IMR-90 (cell line): Measurements from ENCODE around the gene PSMD6. TPM values are rescaled to one million over a fixed set of nuclear protein-coding genes. Genes with fewer than 3 reads are reported as not detected.

Source experiments
- ATAC-seq: fragments of 200-7000 bp; cut with Tn5 transposase; 2 replicates; pipeline ENCODE4 v1.9.1; 2020; ENCODE audit warnings: low read depth, mild to moderate bottlenecking, moderate library complexity
- BruUV-seq: library from RNA; stranded (reverse); fragments of 400-500 nt; replicated peaks from 2 replicates; lab custom pipeline; 2021; lab: Mats Ljungman, UMichigan
- CTCF ChIA-PET: fragments of 300-600 bp; formaldehyde crosslinking; extraction: SDS; loops from one replicate; lab custom pipeline; 2021; ENCODE audit warnings: antibody characterized with exemption; lab: Yijun Ruan, JAX
- POLR2A ChIA-PET: fragments of 300-600 bp; sonication (Branson Sonifier 250); formaldehyde crosslinking; loops from one replicate; lab custom pipeline; 2022; ENCODE audit warnings: antibody characterized with exemption; ENCODE audit not compliant: unreplicated experiment; lab: Charles Lee
- DNase-seq: peaks from one replicate; pipeline ENCODE4 v3.0.0; 2013
- H2AFZ ChIP-seq: replicated peaks from 2 replicates; pipeline ENCODE3; 2013; ENCODE audit warnings: low read length, mild to moderate bottlenecking; ENCODE audit not compliant: poor library complexity
- H2AK5ac ChIP-seq: 2 replicates; pipeline ENCODE4 v1.6.1; 2013; ENCODE audit warnings: low read depth, low read length, inconsistent platforms
- H2AK9ac ChIP-seq: replicated peaks from 2 replicates; pipeline ENCODE3; 2013; ENCODE audit warnings: mild to moderate bottlenecking, low read depth, low read length, moderate library complexity; ENCODE audit not compliant: poor library complexity
- H2BK120ac ChIP-seq: 2 replicates; pipeline ENCODE4 v1.6.1; 2013; ENCODE audit warnings: low read depth, low read length, inconsistent platforms
- H2BK15ac ChIP-seq: 3 replicates; pipeline ENCODE4 v1.6.1; 2013; ENCODE audit warnings: low read depth, low read length, inconsistent platforms
- H2BK20ac ChIP-seq: 2 replicates; pipeline ENCODE4 v1.6.1; 2013; ENCODE audit warnings: low read depth, mild to moderate bottlenecking, inconsistent platforms, low read length, moderate library complexity
- H2BK5ac ChIP-seq: 2 replicates; pipeline ENCODE4 v1.6.1; 2013; ENCODE audit warnings: mild to moderate bottlenecking, low read depth, low read length, inconsistent platforms; ENCODE audit not compliant: poor library complexity, severe bottlenecking
- H3K14ac ChIP-seq: replicated peaks from 2 replicates; pipeline ENCODE4 v1.6.1; 2013; ENCODE audit warnings: low read depth, low read length, inconsistent platforms
- H3K18ac ChIP-seq: 2 replicates; pipeline ENCODE4 v1.6.1; 2013; ENCODE audit warnings: low read depth, low read length, control low read depth
- H3K23ac ChIP-seq: 2 replicates; pipeline ENCODE4 v1.6.1; 2013; ENCODE audit warnings: low read depth, low read length, inconsistent platforms
- H3K27ac ChIP-seq: 2 replicates; pipeline ENCODE4 v1.5.1; 2013; ENCODE audit warnings: mild to moderate bottlenecking, control low read depth, low read length; ENCODE audit not compliant: insufficient read depth
- H3K27me3 ChIP-seq: 2 replicates; pipeline ENCODE4 v1.6.1; 2013; ENCODE audit warnings: low read length; ENCODE audit not compliant: control insufficient read depth, insufficient read depth
- H3K36me3 ChIP-seq: 2 replicates; pipeline ENCODE4 v1.6.1; 2013; ENCODE audit warnings: low read length, mixed read lengths; ENCODE audit not compliant: control insufficient read depth, insufficient read depth
- H3K4ac ChIP-seq: 2 replicates; pipeline ENCODE4 v1.6.1; 2013; ENCODE audit warnings: low read depth, low read length, inconsistent platforms
- H3K4me1 ChIP-seq: 2 replicates; pipeline ENCODE4 v1.6.1; 2013; ENCODE audit warnings: low read length, mixed read lengths; ENCODE audit not compliant: control insufficient read depth, insufficient read depth
- H3K4me2 ChIP-seq: 2 replicates; pipeline ENCODE4 v1.6.1; 2013; ENCODE audit warnings: low read depth, mild to moderate bottlenecking, control low read depth, low read length, moderate library complexity
- H3K4me3 ChIP-seq: 2 replicates; pipeline ENCODE4 v1.5.1; 2013; ENCODE audit warnings: low read depth, mild to moderate bottlenecking, control low read depth, low read length, moderate library complexity; ENCODE audit not compliant: insufficient read depth
- H3K56ac ChIP-seq: 2 replicates; pipeline ENCODE4 v1.6.1; 2013; ENCODE audit warnings: low read length, inconsistent platforms; ENCODE audit not compliant: insufficient read depth; ENCODE audit errors: extremely low read depth
- H3K79me1 ChIP-seq, 2 experiments: 2 replicates each; pipeline ENCODE4 v1.6.1; 2013; ENCODE audit warnings: low read length in 2 of 2, inconsistent platforms in 1 of 2, low read depth in 1 of 2
- H3K9ac ChIP-seq: 2 replicates; pipeline ENCODE4 v1.6.1; 2013; ENCODE audit warnings: low read depth, low read length, control low read depth
- H3K9me1 ChIP-seq: 2 replicates; pipeline ENCODE4 v1.6.1; 2013; ENCODE audit warnings: low read length, inconsistent platforms; ENCODE audit not compliant: insufficient read depth
- H3K9me3 ChIP-seq: 2 replicates; pipeline ENCODE4 v1.6.1; 2013; ENCODE audit warnings: low read length; ENCODE audit not compliant: control insufficient read depth, insufficient read depth
- H4K20me1 ChIP-seq: 2 replicates; pipeline ENCODE4 v1.6.1; 2013; ENCODE audit warnings: low read length, inconsistent platforms; ENCODE audit not compliant: insufficient read depth
- H4K5ac ChIP-seq: 2 replicates; pipeline ENCODE4 v1.6.1; 2013; ENCODE audit warnings: mild to moderate bottlenecking, low read depth, low read length, control low read depth
- H4K8ac ChIP-seq, 2 experiments: 2 replicates each; pipeline ENCODE4 v1.6.1; 2013; ENCODE audit warnings: low read depth in 2 of 2, low read length in 2 of 2, control low read depth in 1 of 2, inconsistent platforms in 1 of 2
- H4K91ac ChIP-seq: 2 replicates; pipeline ENCODE4 v1.6.1; 2013; ENCODE audit warnings: low read depth, low read length, inconsistent platforms; ENCODE audit not compliant: insufficient read depth
- BHLHE40 ChIP-seq: fragments of 150-350 bp; IDR thresholded peaks from 2 replicates; pipeline ENCODE4 v1.6.1; 2016; ENCODE audit warnings: mild to moderate bottlenecking, low read depth, low read length
- CEBPB ChIP-seq: IDR thresholded peaks from 2 replicates; pipeline ENCODE4 v1.6.1; 2012; ENCODE audit warnings: low read depth, low read length, improper control_type of control experiment
- CHD1 ChIP-seq: IDR thresholded peaks from 2 replicates; pipeline ENCODE4 v1.6.1; 2012; ENCODE audit warnings: low read depth, low read length, improper control_type of control experiment
- CTCF ChIP-seq: conservative IDR thresholded peaks from 2 replicates; pipeline ENCODE4 v1.5.1; 2012; ENCODE audit warnings: mild to moderate bottlenecking, low read depth, low read length, improper control_type of control experiment
- ELK1 ChIP-seq: fragments of 150-350 bp; IDR thresholded peaks from 2 replicates; pipeline ENCODE4 v1.6.1; 2016; ENCODE audit warnings: low read depth, mild to moderate bottlenecking, low read length, moderate library complexity, borderline replicate concordance
- FOS ChIP-seq: fragments of 150-350 bp; IDR thresholded peaks from 2 replicates; pipeline ENCODE4 v1.6.1; 2016; ENCODE audit warnings: low read depth, low read length
- MAFK ChIP-seq: IDR thresholded peaks from 2 replicates; pipeline ENCODE4 v1.6.1; 2012; ENCODE audit warnings: low read depth, low read length, improper control_type of control experiment
- MAZ ChIP-seq: IDR thresholded peaks from 2 replicates; pipeline ENCODE4 v1.6.1; 2012; ENCODE audit warnings: low read depth, mild to moderate bottlenecking, low read length, improper control_type of control experiment, moderate library complexity, borderline replicate concordance
- MXI1 ChIP-seq: IDR thresholded peaks from 2 replicates; pipeline ENCODE4 v1.6.1; 2012; ENCODE audit warnings: low read depth, mild to moderate bottlenecking, low read length, moderate library complexity, borderline replicate concordance
- NFE2L2 ChIP-seq: fragments of 150-350 bp; IDR thresholded peaks from 2 replicates; pipeline ENCODE4 v1.6.1; 2016; ENCODE audit warnings: low read depth, mild to moderate bottlenecking, low read length
- POLR2A ChIP-seq: IDR thresholded peaks from 2 replicates; pipeline ENCODE4 v1.6.1; 2012; ENCODE audit warnings: mild to moderate bottlenecking, low read depth, low read length
- RAD21 ChIP-seq: IDR thresholded peaks from 2 replicates; pipeline ENCODE4 v1.6.1; 2012; ENCODE audit warnings: low read length, improper control_type of control experiment
- RCOR1 ChIP-seq: IDR thresholded peaks from 2 replicates; pipeline ENCODE4 v1.6.1; 2012; ENCODE audit warnings: mild to moderate bottlenecking, low read length, improper control_type of control experiment; ENCODE audit not compliant: insufficient replicate concordance
- RFX5 ChIP-seq: IDR thresholded peaks from 2 replicates; pipeline ENCODE4 v1.8.0; 2012; ENCODE audit warnings: low read depth, mild to moderate bottlenecking, low read length, moderate library complexity
- SMC3 ChIP-seq: fragments of 150-350 bp; IDR thresholded peaks from 2 replicates; pipeline ENCODE4 v1.6.1; 2016; ENCODE audit warnings: low read depth, mild to moderate bottlenecking, antibody characterized with exemption, low read length, moderate library complexity
- USF2 ChIP-seq: fragments of 150-350 bp; IDR thresholded peaks from 2 replicates; pipeline ENCODE4 v1.6.1; 2017; ENCODE audit warnings: mild to moderate bottlenecking, antibody characterized with exemption, low read length, low read depth
- WGBS, 2 experiments: methylation state at CpG; one replicate each; pipeline versions ENCODE4 v1.1.5 to v1.1.7; 2013; ENCODE audit warnings: missing lambda C conversion rate in 2 of 2; ENCODE audit not compliant: insufficient read length in 1 of 2; ENCODE audit errors: extremely low coverage in 2 of 2; 5-methylcytosine and 5-hydroxymethylcytosine counted together
- dilution Hi-C: fragments of 300-500 bp; cut with HindIII; formaldehyde crosslinking; loops from one replicate; pipeline ENCODE4 v1.14.3; 2018; ENCODE audit warnings: low sequenced_read_pairs; ENCODE audit not compliant: unreplicated experiment
- in situ Hi-C: fragments of 300-500 bp; cut with MboI; formaldehyde crosslinking; loops from 3 replicates; pipeline ENCODE4 v1.14.3; 2019; ENCODE audit warnings: low sequenced_read_pairs, inconsistent platforms, mixed read lengths
- intact Hi-C: fragments of 100-400 bp; cut with micrococcal nuclease; formaldehyde crosslinking; loops from 2 replicates; pipeline ENCODE4 v1.10.0; 2022
- polyA plus RNA-seq, 3 experiments: library from polyadenylated mRNA; depleted of rRNA; stranded (reverse); fragments of >200 nt; gene quantifications; 2 replicates each; pipeline ENCODE4 v1.2.3, GENCODE V29; 2012; ENCODE audit warnings: low replicate concordance in 1 of 3
- total RNA-seq: library from RNA; depleted of rRNA; stranded (reverse); fragments of >200 nt; gene quantifications from 2 replicates; pipeline ENCODE4 v1.2.3, GENCODE V29; 2012

The PSMD6 gene
- total and polyA plus RNA-seq, 2 of the 4 experiments (the other 2 are of a cell fraction) = 86.6 to 91.8 TPM

- Histone ChIP-seq H2BK20ac (no peak overlapping the region), H3K27ac (no peak overlapping the region), H2BK15ac (no peak overlapping the region), H4K5ac (no peak overlapping the region), H3K4me2 (no peak overlapping the region), H3K9me3 (0 out of 2 replicates have a peak, but pooled peaks cover 3% of the 10 kb centered on the region), H4K91ac (no peak overlapping the region), H3K14ac (no peak overlapping the region), H3K56ac (no peak overlapping the region), H2BK5ac (no peak overlapping the region), H3K36me3 (no peaks in the 10 kb centered on the region), H4K8ac (no peak overlapping the region), H3K79me1 (no peaks in the 10 kb centered on the region), H3K4me3 (no peak overlapping the region), H3K4ac (no peak overlapping the region), H3K4me1 (peaks cover under 1% of the 10 kb centered on the region; the same call in 1 of the 2 replicates), H2AK5ac (no peak overlapping the region), H3K27me3 (no peaks in the 10 kb centered on the region), H4K20me1 (no peaks in the 10 kb centered on the region), H2AFZ (no peak overlapping the region), H2AK9ac (no peak overlapping the region), H2BK120ac (no peak overlapping the region), H3K9me1 (peaks cover 4% of the 10 kb centered on the region; the same call in 1 of the 2 replicates), H3K9ac (no peak overlapping the region), H3K18ac (no peak overlapping the region), H3K23ac (no peak overlapping the region)
- intact Hi-C loops = no loop called here
- TF ChIP-seq BHLHE40 (no peak), SMC3 (no peak), CEBPB (no peak), MAZ (no peak), ELK1 (no peak), CTCF (no peak), FOS (no peak), POLR2A (no peak), NFE2L2 (no peak), RAD21 (no peak), RCOR1 (no peak), USF2 (no peak), RFX5 (no peak), MXI1 (no peak), MAFK (no peak), CHD1 (no peak)
- POLR2A ChIA-PET = no interaction called here
- ATAC-seq = no peak
- no TSS peak for BruUV-seq
- CTCF ChIA-PET = interaction anchor here (0.6 kb wide), 1 partner anchor 334 kb away, joined by 3 read pairs; no protein-coding TSS in a partner anchor
- in situ Hi-C loops = no loop called here
- no peak for DNase-seq
- 86% methylated on average over 2 of the region's 3 CpGs; no CpG with 5 or more reads in 1 of the 2 experiments for WGBS, 2 experiments
- dilution Hi-C loops = no loop called here
Measured at GRCh38 chr3:64054488-64054887, 31.2 kb upstream of the PSMD6 start.
